Amniotic epithelial cell (primary cell): Measurements from ENCODE around the gene MYO5C.
A peak's percentile ranks its signal among the peaks of the same experiment; 100 is the strongest.
"Not testable (repeated sequence)": the region's sequence is repeated elsewhere in the genome, so short reads cannot be mapped to it uniquely, and the experiment has no call there.

Experiments used
- DNase-seq: peaks from one replicate; pipeline ENCODE4 v3.0.0-alpha.2; 2010; ENCODE audit warnings: low read depth

MYO5C gene

DNA sequence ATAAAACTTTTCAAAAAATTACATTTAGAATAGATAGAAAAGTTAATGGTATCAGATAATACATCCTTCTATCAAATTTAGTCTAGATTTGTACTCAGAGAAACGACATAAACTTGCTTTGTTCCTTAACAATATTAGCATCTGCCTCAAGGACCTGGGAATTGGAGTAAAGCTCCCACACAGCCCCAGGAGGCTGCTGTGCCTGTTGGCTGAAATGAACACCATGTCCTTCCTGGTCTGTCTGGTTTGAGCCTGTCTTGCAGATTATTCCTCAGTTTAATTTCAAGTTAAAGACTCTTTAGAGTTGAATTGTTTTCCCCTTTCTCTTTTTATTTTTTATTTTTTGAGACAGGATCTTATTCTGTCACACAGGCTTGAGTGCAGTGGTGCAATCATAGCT is 123.8 kb downstream of the MYO5C start:
- DNase-seq = no peak

DNA sequence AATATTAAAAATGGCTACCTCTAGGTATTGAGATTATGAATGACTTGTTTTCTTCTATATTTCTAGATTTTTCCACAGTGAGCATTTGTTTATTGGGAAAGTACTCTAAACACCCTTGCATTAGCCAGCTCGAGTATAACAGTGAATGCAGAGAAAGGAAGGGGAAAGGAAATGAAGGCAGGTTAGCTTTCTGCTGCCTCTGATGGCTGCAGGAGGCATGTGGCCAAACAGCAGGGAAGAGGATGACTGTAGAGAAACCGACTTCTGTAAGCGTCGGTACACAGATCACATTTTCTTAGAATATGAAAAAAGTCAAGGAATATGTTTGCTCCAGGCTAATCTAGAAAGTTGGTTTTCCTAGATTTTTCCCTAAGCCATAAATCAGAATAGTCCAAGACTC is 124.2 kb downstream of the MYO5C start:
- peak; percentile 26 for DNase-seq

DNA sequence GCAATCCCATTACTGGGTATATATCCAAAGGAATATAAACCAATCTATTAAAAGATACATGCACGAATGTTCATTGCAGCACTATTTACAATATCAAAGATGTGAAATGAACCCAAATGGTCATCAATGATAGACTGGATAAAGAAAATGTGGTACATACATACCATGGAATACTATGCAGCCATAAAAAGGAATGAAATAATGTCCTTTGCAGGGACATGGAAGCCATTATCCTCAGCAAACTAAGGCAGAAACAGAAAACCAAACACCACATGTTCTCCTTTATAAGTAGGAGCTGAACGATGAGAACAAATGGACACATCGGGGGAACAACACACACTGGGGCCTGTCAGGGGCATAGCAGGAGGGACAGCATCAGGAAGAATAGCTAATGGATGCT is 125.4 kb downstream of the MYO5C start:
- DNase-seq = not testable (repeated sequence)

DNA sequence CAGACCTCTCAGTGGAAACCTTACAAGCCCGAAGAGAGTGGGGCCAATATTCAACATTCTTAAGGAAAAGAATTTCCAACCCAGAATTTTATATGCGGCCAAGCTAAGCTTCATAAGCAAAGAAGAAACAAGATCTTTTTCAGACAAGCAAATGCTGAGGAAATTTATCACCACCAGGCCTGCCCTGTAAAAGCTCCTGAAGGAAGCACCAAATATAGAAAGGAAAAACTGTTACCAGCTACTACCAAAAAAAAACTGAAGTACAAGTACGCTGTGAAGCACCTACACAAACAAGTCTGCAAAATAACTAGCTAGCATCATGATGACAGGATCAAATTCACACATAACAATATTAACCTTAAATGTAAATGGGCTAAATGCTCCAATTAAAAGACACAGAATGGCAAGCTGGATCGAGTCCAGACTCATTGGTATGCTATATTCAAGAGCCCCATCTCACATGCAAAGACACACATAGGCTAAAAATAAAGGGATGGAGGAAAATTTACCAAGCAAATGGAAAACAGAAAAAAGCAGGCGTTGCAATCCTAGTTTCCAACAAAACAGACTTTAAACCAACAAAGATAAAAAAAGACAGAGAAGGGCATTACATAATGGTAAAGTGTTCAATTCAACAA is 130.0 kb downstream of the MYO5C start:
- DNase-seq = not testable (repeated sequence)

DNA sequence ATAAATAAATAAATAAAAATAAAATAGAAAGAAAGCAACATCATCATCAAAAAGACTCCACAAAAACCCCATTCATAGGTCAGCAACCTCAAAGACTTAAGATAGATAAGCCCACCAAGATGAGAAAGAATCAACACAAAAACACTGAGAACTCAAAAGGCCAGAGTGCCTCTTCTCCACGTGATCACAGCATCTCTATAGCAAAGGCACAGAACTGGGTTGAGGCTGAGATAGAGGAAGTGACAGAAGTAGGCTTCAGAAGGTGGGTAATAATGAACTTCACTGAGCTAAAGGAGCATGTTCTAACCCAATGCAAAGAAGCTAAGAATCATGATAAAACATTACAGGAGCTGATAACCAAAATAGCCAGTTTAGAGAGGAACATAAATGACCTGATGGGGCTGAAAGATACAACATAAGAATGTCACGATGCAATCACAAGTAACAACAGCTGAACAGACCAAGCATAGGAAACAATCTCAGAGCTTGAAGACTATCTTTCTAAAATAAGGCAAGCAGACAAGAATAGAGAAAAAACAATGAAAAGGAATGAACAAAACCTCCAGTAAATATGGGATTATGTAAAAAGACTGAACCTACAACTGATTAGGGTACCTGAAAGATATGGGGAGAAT is 130.9 kb downstream of the MYO5C start:
- no peak for DNase-seq

DNA sequence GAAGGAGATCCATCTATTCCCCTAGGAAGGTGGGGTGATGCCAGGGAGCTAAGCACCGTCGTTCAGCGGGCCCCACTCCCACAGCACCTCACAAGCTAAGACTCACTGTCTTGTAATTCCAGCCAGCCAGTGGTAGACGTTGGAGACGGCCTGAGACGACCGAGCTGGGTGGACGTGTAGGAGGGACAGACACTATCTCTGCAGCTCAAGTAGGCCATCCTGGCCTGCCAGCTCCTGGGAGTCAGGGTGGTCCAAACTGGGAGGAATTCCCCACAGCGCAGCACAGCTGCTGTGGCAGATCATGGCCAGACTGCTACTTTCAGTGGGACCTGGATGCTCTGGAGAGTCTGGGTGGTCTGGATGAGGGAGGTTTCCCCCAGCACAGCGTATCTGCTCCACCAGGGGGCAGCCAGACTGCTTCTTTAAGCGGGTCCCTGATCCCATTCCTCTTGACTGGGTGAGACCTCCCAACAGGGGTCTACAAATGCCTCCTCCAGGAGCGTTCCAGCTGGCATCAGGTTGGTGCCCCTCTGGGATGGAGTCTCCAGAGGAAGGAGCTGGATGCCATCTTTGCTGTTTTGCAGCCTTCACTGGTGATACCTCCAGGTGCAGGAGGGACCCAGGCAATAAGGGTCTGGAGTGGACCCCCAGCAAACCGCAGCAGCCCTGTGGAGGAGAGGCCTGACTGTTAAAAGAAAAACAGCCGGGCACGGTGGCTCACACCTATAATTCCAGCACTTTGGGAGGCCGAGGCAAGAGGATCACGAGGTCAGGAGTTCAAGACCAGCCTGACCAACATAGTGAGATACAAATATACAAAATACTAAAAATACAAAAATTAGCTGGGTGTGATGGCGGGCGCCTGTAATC is 132.0 kb downstream of the MYO5C start:
- no peak for DNase-seq

DNA sequence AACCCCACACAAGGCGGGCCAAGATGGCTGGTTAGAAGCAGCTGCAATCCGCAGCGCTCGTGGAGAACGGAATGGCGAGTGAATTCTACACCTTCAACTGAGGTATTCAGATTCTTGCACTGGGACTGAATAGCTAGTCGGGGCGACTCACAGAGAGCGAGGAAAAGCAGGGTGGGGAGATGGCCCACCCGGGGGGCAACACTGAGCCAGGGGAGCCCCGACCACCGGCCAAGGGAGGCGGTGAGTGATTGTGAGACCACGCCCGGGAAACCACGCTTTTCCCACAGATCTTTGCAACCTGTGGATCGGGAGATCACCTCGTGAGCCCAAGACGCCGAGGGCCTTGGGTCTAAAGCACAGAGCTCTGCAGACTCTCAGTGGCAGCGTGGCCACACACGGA is 132.7 kb downstream of the MYO5C start:
- no peak for DNase-seq

DNA sequence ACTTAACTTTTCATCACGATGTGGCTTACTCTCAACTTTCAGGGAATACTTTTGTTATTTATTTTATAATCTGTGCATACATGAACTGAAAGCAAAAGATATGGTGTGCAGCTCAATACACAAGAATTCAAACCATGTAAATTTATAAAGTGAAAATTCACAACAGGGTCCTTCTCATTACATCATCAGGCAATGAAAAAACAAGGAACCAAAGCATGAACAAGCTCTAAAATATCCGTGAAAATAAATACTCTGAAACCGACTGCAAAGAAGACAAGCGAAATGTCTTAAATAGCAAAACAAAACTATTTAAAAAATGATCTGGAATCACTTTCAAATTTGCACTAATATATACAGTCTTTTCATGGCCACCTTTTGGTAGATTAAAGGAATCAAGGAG is 133.3 kb downstream of the MYO5C start:
- no peak for DNase-seq

DNA sequence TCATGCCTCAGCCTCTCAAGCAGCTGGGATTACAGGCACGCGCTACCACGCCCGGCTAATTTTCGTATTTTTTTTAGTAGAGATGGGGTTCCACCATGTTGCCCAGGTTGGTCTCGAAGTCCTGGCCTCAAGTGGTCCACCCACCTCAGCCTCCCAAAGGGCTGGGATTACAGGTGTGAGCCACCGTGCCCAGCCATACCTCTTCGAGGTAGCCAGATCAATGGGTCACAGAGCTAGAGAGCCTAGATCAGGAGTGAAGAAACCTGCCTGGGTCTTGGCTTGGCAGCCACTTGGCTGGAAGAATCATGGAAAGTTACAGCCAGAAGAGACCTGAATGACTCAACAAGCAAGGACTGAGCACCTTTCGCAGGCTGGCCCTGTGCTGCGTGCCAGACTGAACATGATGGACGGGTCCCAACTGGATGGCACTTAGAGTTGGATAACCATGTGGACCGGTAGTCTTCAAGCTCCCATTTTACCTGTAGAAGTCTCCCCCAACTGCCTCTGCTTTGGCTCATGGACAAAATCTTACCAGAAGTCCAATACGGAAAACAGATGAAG is 134.1 kb downstream of the MYO5C start:
- no peak for DNase-seq

DNA sequence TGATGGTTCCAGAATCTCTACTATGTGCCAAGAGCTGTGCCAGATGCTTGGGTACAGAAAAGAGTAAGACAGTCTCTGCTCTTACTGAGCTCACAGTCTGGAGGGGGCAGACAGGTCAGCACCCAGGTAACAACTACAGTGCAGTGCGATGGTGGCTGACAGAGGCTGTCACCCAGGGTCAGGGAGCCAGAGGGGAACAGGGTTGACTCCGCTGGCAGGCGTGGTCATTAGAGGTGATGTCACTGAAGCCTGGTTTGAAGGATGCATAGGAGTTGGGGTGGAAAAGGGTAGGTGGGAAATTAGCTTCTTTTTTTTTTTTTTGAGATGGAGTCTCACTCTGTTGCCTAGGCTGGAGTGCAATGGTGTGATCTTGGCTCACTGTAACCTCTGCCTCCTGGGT is 136.0 kb downstream of the MYO5C start:
- DNase-seq = no peak

DNA sequence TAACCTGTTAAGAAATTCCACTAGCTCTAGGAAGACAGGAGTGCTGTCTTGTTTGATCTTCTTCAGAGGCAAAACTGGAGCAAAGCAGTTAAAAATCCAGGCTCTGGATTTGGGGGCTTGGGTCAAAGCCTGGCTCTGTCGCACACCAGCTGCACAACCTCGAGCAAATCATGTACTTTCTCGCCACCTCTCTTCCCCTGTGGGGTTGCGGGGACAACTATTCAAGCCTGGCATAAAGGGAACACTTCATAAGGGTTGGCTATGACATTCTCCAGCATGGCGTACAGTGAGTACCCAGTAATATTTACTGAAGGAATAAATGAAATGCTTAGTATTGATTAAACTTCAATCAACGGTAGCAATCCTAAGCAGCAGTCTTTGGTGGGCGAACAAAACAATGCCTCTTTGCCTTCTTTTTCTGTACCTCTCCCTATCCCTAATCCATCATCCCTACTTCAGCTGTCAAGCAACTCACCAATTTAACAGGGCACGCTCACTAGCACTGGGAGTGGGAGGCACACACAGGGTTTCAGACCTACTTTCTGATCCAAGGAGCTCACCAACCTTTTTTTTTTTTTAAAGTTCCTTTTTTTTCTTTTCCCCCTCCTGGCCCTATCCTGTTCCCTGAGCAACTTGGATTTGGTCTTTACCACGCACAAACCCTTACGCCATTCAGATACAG is 137.4 kb downstream of the MYO5C start:
- DNase-seq = no peak

DNA sequence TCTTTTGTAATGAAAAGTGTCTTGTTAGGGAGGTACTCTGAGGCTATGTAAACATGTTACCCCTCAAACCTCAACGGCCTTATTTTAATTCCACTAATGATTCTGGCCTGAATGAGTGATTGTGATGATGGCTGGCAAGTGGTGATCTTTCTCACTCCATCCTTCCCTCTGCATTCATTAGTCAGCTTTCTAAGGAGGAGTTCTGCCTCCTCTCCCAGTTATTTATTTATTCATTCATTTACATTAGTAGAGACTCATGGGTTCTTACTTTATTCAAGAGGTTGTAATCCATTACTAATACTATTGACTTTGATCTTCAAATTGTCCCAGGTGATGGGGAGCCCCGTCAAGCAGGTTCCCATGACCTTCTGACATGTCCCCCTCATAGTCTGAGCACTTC is 139.7 kb downstream of the MYO5C start:
- no peak for DNase-seq

DNA sequence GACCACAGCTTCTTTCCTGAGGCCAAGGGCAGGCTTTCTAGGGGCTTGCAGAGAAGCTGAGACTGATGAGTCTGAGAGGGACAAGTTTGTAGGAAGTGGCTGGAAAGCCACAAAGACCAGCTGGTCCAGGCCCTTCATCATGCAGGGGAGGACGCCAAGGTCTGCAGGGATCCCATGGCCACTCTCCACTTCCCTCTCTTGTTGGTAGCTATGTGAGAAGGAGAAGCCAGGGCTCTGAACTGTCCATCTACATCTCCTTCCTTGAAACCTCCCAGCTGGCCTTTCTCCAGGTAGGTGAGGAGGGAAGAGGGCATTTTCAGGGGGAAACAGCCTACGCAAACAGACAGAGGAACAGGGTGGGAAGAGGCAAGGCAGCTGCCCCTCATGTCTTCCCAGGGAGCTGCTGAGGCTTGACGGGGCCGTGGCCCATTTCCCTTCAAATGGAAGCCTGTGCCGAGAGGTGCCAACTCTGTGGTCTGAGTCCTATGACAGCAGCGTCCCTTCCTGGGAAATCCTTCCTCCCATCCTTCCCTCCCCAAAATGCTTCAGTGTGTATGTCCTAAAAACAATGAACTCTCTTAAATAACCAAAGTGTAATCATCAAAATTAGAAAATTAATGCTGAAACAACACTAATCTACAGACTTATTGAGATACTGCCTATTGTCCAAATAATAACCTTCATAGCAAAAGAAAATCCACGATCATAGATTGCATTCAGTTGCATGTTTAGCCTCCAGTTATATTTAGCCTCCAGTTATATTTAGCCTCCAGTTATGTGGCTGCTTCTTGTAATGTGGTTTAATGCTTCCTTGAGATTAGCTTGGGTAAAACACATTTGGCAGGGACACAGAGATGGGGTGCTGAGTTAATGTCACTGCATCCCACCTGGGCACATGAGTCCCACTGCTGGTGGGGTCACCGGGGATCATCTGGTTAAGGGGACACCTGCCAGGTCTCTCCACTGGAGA is 140.4 kb downstream of the MYO5C start:
- no peak for DNase-seq

DNA sequence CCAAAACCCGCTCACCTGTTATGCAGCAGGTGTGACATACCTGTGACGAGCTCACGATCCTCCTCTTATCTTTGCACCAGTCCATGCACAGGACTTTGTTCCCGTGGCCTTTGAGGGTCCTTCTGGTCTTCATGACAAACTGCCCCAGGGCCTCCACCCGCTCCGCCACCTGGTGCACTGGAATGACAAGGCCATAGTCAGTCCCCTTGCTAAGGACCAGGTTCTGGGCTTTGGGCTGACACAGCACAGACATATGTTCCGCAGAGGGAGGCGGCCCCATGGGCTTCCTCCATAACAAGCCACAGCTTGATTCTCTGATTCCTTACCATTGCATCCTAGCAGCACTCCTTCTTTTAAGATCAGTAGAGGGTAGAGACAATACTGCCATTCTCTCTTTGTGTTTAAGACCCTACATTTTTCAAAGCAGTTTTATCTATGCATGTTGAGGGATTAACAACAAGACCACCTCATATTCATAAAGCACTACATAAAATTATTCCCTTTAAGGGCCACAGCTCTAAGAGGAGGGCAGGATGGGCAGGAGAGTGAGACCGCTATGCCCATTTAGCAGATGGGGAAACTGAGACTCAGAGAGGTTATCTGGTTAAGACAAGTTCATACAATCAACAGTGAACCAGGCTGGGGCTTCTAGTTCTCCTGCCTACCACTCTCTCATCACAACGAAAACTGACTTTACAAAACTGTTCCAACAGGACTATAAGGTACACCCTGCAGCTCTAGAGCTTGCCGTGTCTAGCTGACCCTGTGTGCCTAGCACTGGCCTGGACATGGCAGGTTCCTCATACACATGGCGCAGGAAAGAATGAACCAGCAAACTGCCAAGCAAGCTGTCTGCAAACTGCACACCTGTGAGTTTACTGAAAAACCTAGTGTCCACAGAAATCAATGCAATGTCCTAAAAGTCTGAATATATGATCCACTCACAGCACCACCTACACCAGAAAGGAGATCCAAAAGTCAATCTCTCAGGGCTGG is 141.4 kb downstream of the MYO5C start:
- no peak for DNase-seq

DNA sequence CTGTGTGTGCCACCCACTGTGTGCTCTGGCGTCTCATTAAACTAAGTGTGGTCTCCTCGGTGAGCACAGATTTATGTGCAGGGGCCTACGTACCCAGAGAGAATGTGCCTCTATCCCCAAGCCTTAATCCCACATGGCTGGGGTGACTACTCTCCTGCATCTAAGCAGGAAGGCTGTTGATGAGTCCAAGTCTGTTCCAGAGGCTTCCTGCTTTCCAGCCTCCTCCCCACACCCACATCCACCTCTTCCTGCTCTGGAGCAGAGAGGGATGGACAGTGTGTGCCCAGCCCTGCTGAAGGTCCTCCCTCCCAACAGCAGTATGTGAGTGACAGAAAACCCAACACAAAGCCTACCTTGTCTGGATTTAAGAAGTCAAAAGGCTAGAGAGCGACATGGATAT is 144.3 kb downstream of the MYO5C start:
- no peak for DNase-seq

DNA sequence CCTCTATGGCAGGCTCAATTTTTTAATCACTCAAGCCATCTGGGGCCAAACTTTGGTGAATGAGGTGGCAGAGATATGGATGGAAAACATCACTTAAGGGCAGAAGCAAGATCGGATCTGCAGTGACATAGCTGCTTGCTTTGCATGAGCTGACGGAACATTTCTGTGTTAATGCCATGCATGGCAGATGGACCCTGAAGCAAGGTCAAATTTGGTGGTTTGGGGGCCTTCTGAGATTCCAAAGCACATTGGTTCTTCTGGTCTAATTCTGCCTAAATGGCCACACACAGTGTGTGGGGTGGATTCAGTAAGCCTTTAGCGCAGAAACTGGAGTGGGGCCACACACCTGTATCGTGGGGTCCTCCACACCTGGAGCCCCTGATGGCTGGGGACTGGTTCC is 144.7 kb downstream of the MYO5C start:
- no peak for DNase-seq

DNA sequence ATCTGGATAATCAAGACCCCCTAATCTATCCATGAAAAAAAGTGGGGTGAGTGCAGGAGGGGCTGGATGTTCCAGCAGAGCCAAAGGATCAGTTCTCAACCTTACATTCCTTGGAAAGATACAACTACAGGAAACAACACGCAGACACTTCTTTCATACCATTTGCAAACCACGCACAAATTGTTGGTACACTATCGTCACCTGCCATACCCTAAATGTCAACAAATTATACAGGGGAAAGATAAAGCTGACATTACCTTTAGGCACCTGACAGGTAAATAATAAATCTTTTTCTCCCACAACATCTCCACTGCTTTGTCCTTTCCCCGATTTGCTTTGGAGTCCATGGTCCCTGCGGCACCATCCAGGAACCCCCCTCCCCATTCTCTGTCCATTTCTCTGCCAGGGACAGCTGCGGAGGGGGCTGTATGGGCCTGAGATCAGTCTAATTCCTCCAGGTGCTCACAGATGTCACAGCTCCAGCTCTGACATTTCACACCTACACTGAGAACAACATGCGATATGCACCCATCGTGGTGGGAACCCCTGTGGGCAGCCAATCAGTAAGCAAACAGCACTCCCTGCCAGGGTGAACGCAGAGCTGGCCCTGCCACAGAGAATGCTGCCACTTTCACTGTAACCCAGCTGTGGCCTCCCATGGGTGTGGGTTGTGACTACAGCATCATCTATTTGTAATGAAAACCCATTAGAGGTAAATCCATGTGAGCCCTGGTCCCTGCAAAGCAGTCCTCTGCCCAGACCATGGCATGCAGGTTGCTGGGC is 145.4 kb downstream of the MYO5C start:
- DNase-seq = no peak

DNA sequence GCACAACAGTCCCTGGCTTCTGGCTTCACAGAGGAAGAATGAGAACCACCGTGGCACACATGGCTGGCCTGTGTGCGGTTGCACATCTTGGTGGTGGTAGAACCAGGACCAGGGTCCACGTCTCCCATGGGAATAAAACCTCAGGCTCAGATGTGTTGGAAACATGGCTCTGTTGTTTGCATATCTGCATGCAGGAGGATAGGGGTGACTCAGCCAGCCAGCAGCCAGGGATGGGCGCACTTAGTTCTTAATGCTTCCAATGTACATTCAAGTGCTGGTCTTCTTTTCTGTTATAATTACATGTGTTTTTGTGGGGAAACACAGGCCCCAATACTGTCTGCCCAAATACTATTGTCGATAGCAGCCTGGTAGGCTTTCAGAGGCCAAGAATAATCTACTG is 147.2 kb downstream of the MYO5C start:
- DNase-seq = no peak

DNA sequence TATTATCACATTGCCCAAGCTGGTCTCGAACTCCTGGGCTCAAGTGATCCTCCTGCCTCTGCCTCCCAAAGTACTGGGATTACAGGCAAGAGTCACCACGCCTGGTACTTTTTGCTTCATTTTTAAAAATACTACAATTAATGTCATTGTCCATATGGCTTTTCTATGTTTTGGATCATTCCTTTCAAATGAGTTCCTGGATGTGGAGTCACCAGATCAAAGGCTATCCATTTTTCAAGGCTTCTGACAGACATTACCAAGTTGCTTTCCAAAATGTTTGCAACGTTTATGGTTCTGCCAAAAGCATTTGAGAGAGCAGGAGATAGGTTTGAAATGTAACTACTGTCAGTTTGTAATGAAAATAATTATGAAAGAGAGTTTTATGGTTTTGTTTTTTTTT is 148.8 kb downstream of the MYO5C start:
- no peak for DNase-seq
